SK-N-SH (cell line): Measurements from ENCODE around the gene ACTC1. TPM values are rescaled to one million over a fixed set of nuclear protein-coding genes. Genes with fewer than 3 reads are reported as not detected.

Source experiments
- CTCF ChIA-PET: fragments of 300-600, 350-600 bp; formaldehyde crosslinking; extraction: SDS; loops from one replicate; lab custom pipeline; 2021; lab: Yijun Ruan, JAX
- POLR2A ChIA-PET: fragments of 350-600 bp; sonication (Branson Sonifier 250); formaldehyde crosslinking; extraction: SDS; loops from one replicate; lab custom pipeline; 2020; ENCODE audit warnings: antibody characterized with exemption, inconsistent platforms; lab: Yijun Ruan, JAX
- DNase-seq: peaks from one replicate; pipeline ENCODE4 v3.0.0; 2012
- H2AFZ ChIP-seq: fragments of 200-600 bp; sonication (generic); 2 replicates; pipeline ENCODE4 v1.8.1; 2016; ENCODE audit warnings: antibody characterized with exemption, mild to moderate bottlenecking, low read depth
- H3F3A ChIP-seq: fragments of 200-600 bp; sonication (generic); replicated peaks from 2 replicates; pipeline ENCODE3; 2016; ENCODE audit warnings: antibody characterized with exemption, mild to moderate bottlenecking; ENCODE audit not compliant: insufficient read depth
- H3K27ac ChIP-seq, 2 experiments: fragments of 200-500 bp in 1 of 2; fragments of 200-600 bp in 1 of 2; sonication (Bioruptor generic) in 1 of 2; sonication (generic), shearing (Covaris generic) in 1 of 2; 2 replicates each; pipeline versions ENCODE4 v1.5.1 to v1.6.1; 2014 to 2016; ENCODE audit warnings: low read depth in 2 of 2, inconsistent platforms in 1 of 2, low read length in 1 of 2, mild to moderate bottlenecking in 1 of 2, mixed read lengths in 1 of 2
- H3K27me3 ChIP-seq: fragments of 200-600 bp; sonication (generic), shearing (Covaris generic); 2 replicates; pipeline ENCODE4 v1.6.1; 2016; ENCODE audit warnings: mixed run types; ENCODE audit not compliant: insufficient read depth
- H3K36me3 ChIP-seq, 2 experiments: fragments of 200-500 bp in 1 of 2; fragments of 200-600 bp in 1 of 2; sonication (Bioruptor generic) in 1 of 2; sonication (generic) in 1 of 2; replicated peaks in 1 of 2; 2 replicates each; pipeline versions ENCODE3 to v1.5.1; 2014 to 2016; ENCODE audit warnings: low read length in 1 of 2, mild to moderate bottlenecking in 1 of 2; ENCODE audit not compliant: insufficient read depth in 2 of 2, control insufficient read depth in 1 of 2
- H3K4me1 ChIP-seq, 2 experiments: fragments of 200-500 bp in 1 of 2; fragments of 200-600 bp in 1 of 2; sonication (Bioruptor generic) in 1 of 2; sonication (generic), shearing (Covaris generic) in 1 of 2; 2 replicates each; pipeline versions ENCODE4 v1.5.1 to v1.6.1; 2014 to 2016; ENCODE audit warnings: low read depth in 1 of 2, low read length in 1 of 2, mixed run types in 1 of 2; ENCODE audit not compliant: insufficient read depth in 2 of 2, control insufficient read depth in 1 of 2
- H3K4me2 ChIP-seq: fragments of 200-600 bp; sonication (generic), shearing (Covaris generic); 2 replicates; pipeline ENCODE4 v1.6.1; 2017; ENCODE audit warnings: mixed run types
- H3K4me3 ChIP-seq, 2 experiments: fragments of 200-500 bp in 1 of 2; fragments of 200-600 bp in 1 of 2; sonication (Bioruptor generic) in 1 of 2; sonication (generic), shearing (Covaris generic) in 1 of 2; 2 replicates each; pipeline versions ENCODE4 v1.5.1 to v1.8.1; 2014 to 2016; ENCODE audit warnings: low read depth in 2 of 2, inconsistent platforms in 1 of 2, low read length in 1 of 2, mild to moderate bottlenecking in 1 of 2, mixed read lengths in 1 of 2, moderate library complexity in 1 of 2
- H3K79me2 ChIP-seq: fragments of 200-600 bp; sonication (generic); 2 replicates; pipeline ENCODE4 v1.8.1; 2017; ENCODE audit warnings: mild to moderate bottlenecking; ENCODE audit not compliant: insufficient read depth
- H3K9ac ChIP-seq: fragments of 200-600 bp; sonication (generic); 2 replicates; pipeline ENCODE4 v1.6.1; 2017; ENCODE audit warnings: mixed run types
- H3K9me2 ChIP-seq: fragments of 200-600 bp; sonication (generic); 2 replicates; pipeline ENCODE4 v1.6.1; 2017; ENCODE audit warnings: mixed run types
- H3K9me3 ChIP-seq: fragments of 200-600 bp; sonication (generic); 2 replicates; pipeline ENCODE4 v1.6.1; 2017; ENCODE audit warnings: mixed run types, mild to moderate bottlenecking, moderate library complexity
- H4K20me1 ChIP-seq: fragments of 200-600 bp; sonication (generic); 2 replicates; pipeline ENCODE4 v1.6.1; 2017; ENCODE audit warnings: mild to moderate bottlenecking, mixed run types; ENCODE audit not compliant: insufficient read depth
- CHD2 ChIP-seq: fragments of 150-350 bp; IDR thresholded peaks from 2 replicates; pipeline ENCODE4 v1.6.1; 2018; ENCODE audit warnings: low read length; ENCODE audit not compliant: partially characterized antibody
- EP300 ChIP-seq, 2 experiments: IDR thresholded peaks; 2 replicates each; pipeline versions ENCODE4 v1.4.0 to v1.6.1; 2012; ENCODE audit warnings: borderline replicate concordance in 1 of 2, low read depth in 1 of 2, low read length in 1 of 2
- FOXM1 ChIP-seq: IDR thresholded peaks from 2 replicates; pipeline ENCODE4 v1.4.0; 2012; ENCODE audit warnings: low read depth, mild to moderate bottlenecking
- IRF3 ChIP-seq: fragments of 150-350 bp; IDR thresholded peaks from 2 replicates; pipeline ENCODE4 v1.6.1; 2016; ENCODE audit warnings: mild to moderate bottlenecking, low read depth, low read length
- JUND ChIP-seq: IDR thresholded peaks from 2 replicates; pipeline ENCODE4 v1.4.0; 2012
- MAX ChIP-seq: IDR thresholded peaks from 2 replicates; pipeline ENCODE4 v1.4.0; 2012; ENCODE audit warnings: low read depth
- NFIC ChIP-seq: IDR thresholded peaks from 2 replicates; pipeline ENCODE4 v1.4.0; 2012; ENCODE audit warnings: borderline replicate concordance
- POLR2AphosphoS5 ChIP-seq: IDR thresholded peaks from 2 replicates; pipeline ENCODE4 v1.6.1; 2012; ENCODE audit warnings: low read depth, low read length
- REST ChIP-seq: IDR thresholded peaks from 2 replicates; pipeline ENCODE4 v1.6.1; 2012; ENCODE audit warnings: mild to moderate bottlenecking, low read depth, low read length, moderate library complexity
- SIN3A ChIP-seq: IDR thresholded peaks from 2 replicates; pipeline ENCODE4 v1.6.1; 2012; ENCODE audit warnings: low read depth, mild to moderate bottlenecking, low read length, moderate library complexity, borderline replicate concordance
- SMC3 ChIP-seq: IDR thresholded peaks from 2 replicates; pipeline ENCODE4 v1.6.1; 2012; ENCODE audit warnings: low read depth, low read length, improper control_type of control experiment
- TAF1 ChIP-seq: IDR thresholded peaks from 2 replicates; pipeline ENCODE4 v1.6.1; 2012; ENCODE audit warnings: low read depth, mild to moderate bottlenecking, low read length, moderate library complexity, borderline replicate concordance
- TCF12 ChIP-seq: IDR thresholded peaks from 2 replicates; pipeline ENCODE4 v1.4.0; 2012
- YY1 ChIP-seq: IDR thresholded peaks from 2 replicates; pipeline ENCODE4 v1.4.0; 2012; ENCODE audit warnings: low read depth, mild to moderate bottlenecking
- WGBS: methylation state at CpG from one replicate; pipeline ENCODE4 v1.1.6; 2017; ENCODE audit warnings: low lambda C conversion rate; 5-methylcytosine and 5-hydroxymethylcytosine counted together
- polyA plus RNA-seq, 3 experiments: library from polyadenylated mRNA; depleted of rRNA; stranded (reverse); fragments of >200 nt; gene quantifications; 2 replicates each; pipeline ENCODE4 v1.2.3, GENCODE V29; 2012
- TF ChIP-seq, protein P1 (sequence below): IDR thresholded peaks from 2 replicates; pipeline ENCODE4 v1.4.0; 2012; ENCODE audit warnings: low read depth, borderline replicate concordance
- TF ChIP-seq, protein P2 (sequence below): IDR thresholded peaks from 2 replicates; pipeline ENCODE4; 2012

The ACTC1 gene
- polyA plus RNA-seq, 1 of the 3 experiments (the other 2 are of a cell fraction) = not detected

- H2AFZ ChIP-seq = no peak overlapping the region
- 60% methylated on average over 7 of the region's 7 CpGs for WGBS
- H3K4me3 ChIP-seq = no peak overlapping the region
- no peaks in the 10 kb centered on the region for H4K20me1 ChIP-seq
- no peaks in the 10 kb centered on the region for H3K36me3 ChIP-seq
- ChIA-PET POLR2A (interaction anchor here (0.5 kb wide), 1 partner anchor 281 kb away, joined by 3 read pairs; no protein-coding TSS in a partner anchor), CTCF (no interaction called here)
- DNase-seq = no peak
- H3K9me3 ChIP-seq = no peaks in the 10 kb centered on the region
- no peaks in the 10 kb centered on the region for H3F3A ChIP-seq
- TF ChIP-seq TAF1 (no peak), YY1 (no peak), SMC3 (no peak), IRF3 (no peak), EP300 (IDR thresholded peaks at IDR 0.05; ENCODE audit: borderline replicate concordance in 1 of 2, low read depth in 1 of 2, low read length in 1 of 2) (no peak), CHD2 (no peak), JUND (no peak), REST (no peak), NFIC (no peak), TCF12 (no peak), POLR2AphosphoS5 (no peak), FOXM1 (no peak), SIN3A (no peak), MAX (no peak)
- TF ChIP-seq, protein P1, sequence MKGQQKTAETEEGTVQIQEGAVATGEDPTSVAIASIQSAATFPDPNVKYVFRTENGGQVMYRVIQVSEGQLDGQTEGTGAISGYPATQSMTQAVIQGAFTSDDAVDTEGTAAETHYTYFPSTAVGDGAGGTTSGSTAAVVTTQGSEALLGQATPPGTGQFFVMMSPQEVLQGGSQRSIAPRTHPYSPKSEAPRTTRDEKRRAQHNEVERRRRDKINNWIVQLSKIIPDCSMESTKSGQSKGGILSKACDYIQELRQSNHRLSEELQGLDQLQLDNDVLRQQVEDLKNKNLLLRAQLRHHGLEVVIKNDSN = no peak
- TF ChIP-seq, protein P2, sequence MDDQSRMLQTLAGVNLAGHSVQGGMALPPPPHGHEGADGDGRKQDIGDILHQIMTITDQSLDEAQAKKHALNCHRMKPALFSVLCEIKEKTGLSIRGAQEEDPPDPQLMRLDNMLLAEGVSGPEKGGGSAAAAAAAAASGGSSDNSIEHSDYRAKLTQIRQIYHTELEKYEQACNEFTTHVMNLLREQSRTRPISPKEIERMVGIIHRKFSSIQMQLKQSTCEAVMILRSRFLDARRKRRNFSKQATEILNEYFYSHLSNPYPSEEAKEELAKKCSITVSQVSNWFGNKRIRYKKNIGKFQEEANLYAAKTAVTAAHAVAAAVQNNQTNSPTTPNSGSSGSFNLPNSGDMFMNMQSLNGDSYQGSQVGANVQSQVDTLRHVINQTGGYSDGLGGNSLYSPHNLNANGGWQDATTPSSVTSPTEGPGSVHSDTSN = no peak
- H3K27ac ChIP-seq = no peak overlapping the region
- peaks cover 5% of the 10 kb centered on the region; the same call in 1 of the 2 replicates for H3K27me3 ChIP-seq
- H3K9me2 ChIP-seq = no peaks in the 10 kb centered on the region
- no peaks in the 10 kb centered on the region for H3K79me2 ChIP-seq
- H3K4me1 ChIP-seq = no peaks in the 10 kb centered on the region
- H3K4me2 ChIP-seq = no peak overlapping the region
- H3K9ac ChIP-seq = no peak overlapping the region
Observed at GRCh38 chr15:34789326-34789725, 6.0 kb downstream of the ACTC1 start.
